ENCODE results near the gene MINAR1.

MINAR1 gene

GRCh38 chr15:79455943-79456342, 23.8 kb downstream of the MINAR1 start:
- no peak for DNase-seq
- intact Hi-C loops (cut with DNase I) = no loop called here

GRCh38 chr15:79458491-79458890, 26.4 kb downstream of the MINAR1 start:
- DNase-seq = no peak
- intact Hi-C loops (cut with DNase I) = no loop called here

- DNase-seq = no peak
- intact Hi-C loops (cut with DNase I) = no loop called here
Measured at GRCh38 chr15:79459666-79460065, 27.5 kb downstream of the MINAR1 start.

GRCh38 chr15:79463043-79463780, 31.1 kb downstream of the MINAR1 start:
- intact Hi-C loops (cut with DNase I) = no loop called here
- DNase-seq = no peak

GRCh38 chr15:79463781-79464270, 31.7 kb downstream of the MINAR1 start:
- no peak for DNase-seq
- intact Hi-C loops (cut with DNase I) = no loop called here

- no peak for DNase-seq
- intact Hi-C loops (cut with DNase I) = no loop called here
Measured at GRCh38 chr15:79466488-79466887, 34.4 kb downstream of the MINAR1 start.

- DNase-seq = no peak
- intact Hi-C loops (cut with DNase I) = no loop called here
Measured at GRCh38 chr15:79467865-79468586, 35.9 kb downstream of the MINAR1 start.

- intact Hi-C loops (cut with DNase I) = no loop called here
- DNase-seq = peak in 1 of 42 donors; percentile 21
Measured at GRCh38 chr15:79472446-79472845, 40.3 kb downstream of the MINAR1 start.

GRCh38 chr15:79474252-79474651, 42.1 kb downstream of the MINAR1 start:
- DNase-seq = no peak
- intact Hi-C loops (cut with DNase I) = no loop called here

GRCh38 chr15:79475306-79475705, 43.2 kb downstream of the MINAR1 start:
- intact Hi-C loops (cut with DNase I) = no loop called here

GRCh38 chr15:79478108-79478507, 46.0 kb downstream of the MINAR1 start:
- DNase-seq = no peak
- intact Hi-C loops (cut with DNase I) = no loop called here

More at GRCh38 chr15:79475306-79475705, 43.2 kb downstream of the MINAR1 start:
- no peak for DNase-seq

- no peak for DNase-seq
- intact Hi-C loops (cut with DNase I) = no loop called here
Measured at GRCh38 chr15:79479616-79480015, 47.5 kb downstream of the MINAR1 start.

- no peak for DNase-seq
- intact Hi-C loops (cut with DNase I) = no loop called here
Measured at GRCh38 chr15:79481793-79482192, 49.7 kb downstream of the MINAR1 start.

Measured in head of caudate nucleus (tissue), 42 donors.